ENCODE data around the gene UMAD1.

The UMAD1 gene

GRCh38 chr7:7921830-7922229, 281.3 kb downstream of the UMAD1 start:
- no peak for DNase-seq (ENCODE audit: low read depth in 3 of 3)

GRCh38 chr7:7922684-7923385, 282.3 kb downstream of the UMAD1 start:
- DNase-seq (ENCODE audit: low read depth in 3 of 3) = no peak

GRCh38 chr7:7923818-7924217, 283.3 kb downstream of the UMAD1 start:
- DNase-seq (ENCODE audit: low read depth in 3 of 3) = no peak

- no peak for DNase-seq (ENCODE audit: low read depth in 3 of 3)
Measured at GRCh38 chr7:7924303-7924702, 283.8 kb downstream of the UMAD1 start.
